Activated CD4-positive, CD25-positive, alpha-beta regulatory T cell treated with anti-CD3 and anti-CD28 coated beads, Interleukin-2, amount 50 U/mL, for 16 hours (primary cell): Measurements from ENCODE around the gene SHC2.
"Not testable (repeated sequence)": the region's sequence is repeated elsewhere in the genome, so short reads cannot be mapped to it uniquely, and the experiment has no call there.

Experiments
- DNase-seq: peaks from one replicate; pipeline ENCODE4 v3.0.0-alpha.2; 2020; ENCODE audit warnings: low read depth, low spot score

Gene SHC2

GRCh38 chr19:407511-408440 lies 53.1 kb downstream of the SHC2 start:
- DNase-seq, result no peak

- DNase-seq, result no peak
These were observed 53.8 kb downstream of the SHC2 start for GRCh38 chr19:406971-407510.

DNA sequence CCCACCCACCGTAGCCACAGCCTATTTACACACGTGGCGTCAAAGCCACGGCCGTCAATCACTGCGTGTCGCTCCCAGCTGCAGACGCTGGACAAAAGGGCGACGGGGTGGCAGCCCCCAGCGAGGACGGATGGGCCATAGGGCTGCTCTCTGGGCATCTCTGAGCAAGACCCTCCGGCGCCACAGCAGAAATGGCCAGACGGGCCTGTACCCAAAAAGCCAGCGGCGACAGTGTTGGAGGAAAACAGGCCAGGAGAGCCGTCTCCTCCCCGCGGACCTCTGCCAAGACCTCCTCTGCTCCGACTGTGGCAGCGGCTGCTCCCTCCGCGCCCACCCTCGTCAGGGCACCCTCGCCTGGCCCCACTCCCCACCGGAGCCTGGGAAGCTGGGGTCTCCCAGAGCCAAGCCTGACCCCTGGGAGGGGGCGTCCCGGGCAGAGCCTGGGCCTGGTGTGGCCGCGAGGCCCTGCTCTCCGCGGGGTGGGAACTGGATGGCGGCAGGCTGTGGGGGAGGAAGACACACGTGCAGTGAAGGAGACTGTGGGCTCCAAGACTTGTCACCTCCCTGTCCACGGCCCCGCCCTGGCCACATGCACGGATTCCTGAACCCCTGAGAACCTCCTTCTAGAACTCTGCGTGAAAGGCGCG lies 54.6 kb downstream of the SHC2 start:
- no peak for DNase-seq

- no peak for DNase-seq
These were observed 55.5 kb downstream of the SHC2 start for GRCh38 chr19:405121-405965.

GRCh38 chr19:403221-404027 lies 57.4 kb downstream of the SHC2 start:
- DNase-seq, result no peak

- DNase-seq, result no peak
These were observed 58.0 kb downstream of the SHC2 start for GRCh38 chr19:402786-403185.

- DNase-seq, result no peak
These were observed 58.8 kb downstream of the SHC2 start for GRCh38 chr19:401866-402511.

- no peak for DNase-seq
These were observed 59.6 kb downstream of the SHC2 start for GRCh38 chr19:400976-401865.

GRCh38 chr19:399370-399769 lies 61.5 kb downstream of the SHC2 start:
- no peak for DNase-seq

DNA sequence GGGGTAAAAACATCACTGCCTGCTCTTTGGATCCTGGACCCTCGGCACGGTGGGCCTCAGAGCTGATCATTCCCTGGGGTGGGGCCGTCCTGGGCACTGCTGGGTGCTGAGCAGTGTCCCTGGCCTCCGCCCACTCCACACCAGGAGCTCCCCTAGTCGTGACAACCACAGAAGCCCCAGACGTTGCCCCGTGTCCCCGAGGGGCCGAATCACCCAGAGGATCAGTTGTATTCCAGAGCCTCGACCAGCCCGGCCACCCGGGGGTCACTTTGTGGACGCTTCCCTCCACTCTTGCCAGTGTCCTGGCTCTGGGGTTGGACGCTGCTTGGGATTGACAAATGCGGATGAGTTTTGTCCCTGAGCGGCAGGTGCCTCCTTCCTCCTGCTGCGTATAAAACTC lies 62.1 kb downstream of the SHC2 start:
- no peak for DNase-seq

GRCh38 chr19:397941-398706 lies 62.7 kb downstream of the SHC2 start:
- DNase-seq, result no peak

DNA sequence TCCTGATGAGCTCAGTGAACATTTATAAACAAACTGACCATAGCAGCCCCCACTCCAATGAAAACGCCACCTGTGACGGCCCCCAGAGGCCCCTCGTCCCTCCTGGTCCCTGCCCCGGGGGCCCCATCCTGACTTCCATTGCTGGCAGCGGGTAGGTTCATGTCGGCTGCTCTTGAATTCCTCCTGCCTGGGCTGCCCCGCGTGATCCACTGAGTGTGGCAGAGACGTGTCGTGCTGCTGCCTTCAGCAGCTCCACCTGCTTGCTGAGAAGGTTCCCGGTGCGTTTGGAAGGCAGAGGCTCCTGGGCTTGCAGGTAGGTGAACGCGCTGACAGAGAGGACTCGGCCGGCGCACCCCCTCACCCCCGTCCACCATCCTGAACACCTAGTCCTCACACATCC lies 63.5 kb downstream of the SHC2 start:
- no peak for DNase-seq

DNA sequence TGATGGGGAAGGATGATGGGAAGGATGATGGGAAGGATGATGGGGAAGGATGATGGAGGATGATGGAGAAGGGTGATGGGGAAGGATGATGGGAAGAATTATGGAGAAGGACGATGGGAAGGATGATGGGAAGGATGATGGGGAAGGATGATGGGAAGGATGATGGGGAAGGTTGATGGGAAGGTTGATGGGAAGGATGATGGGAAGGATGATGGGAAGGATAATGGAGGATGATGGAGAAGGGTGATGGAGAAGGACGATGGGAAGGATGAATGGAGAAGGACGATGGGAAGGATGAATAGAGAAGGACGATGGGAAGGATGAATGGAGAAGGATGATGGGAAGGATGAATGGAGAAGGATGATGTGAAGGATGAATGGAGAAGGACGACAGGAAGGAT lies 65.4 kb downstream of the SHC2 start:
- DNase-seq, result no peak

- DNase-seq, result not testable (repeated sequence)
These were observed 66.0 kb downstream of the SHC2 start for GRCh38 chr19:394857-395256.

GRCh38 chr19:393560-393959 lies 67.3 kb downstream of the SHC2 start:
- not testable (repeated sequence) for DNase-seq

- no peak for DNase-seq
These were observed 68.4 kb downstream of the SHC2 start for GRCh38 chr19:392375-392970.

DNA sequence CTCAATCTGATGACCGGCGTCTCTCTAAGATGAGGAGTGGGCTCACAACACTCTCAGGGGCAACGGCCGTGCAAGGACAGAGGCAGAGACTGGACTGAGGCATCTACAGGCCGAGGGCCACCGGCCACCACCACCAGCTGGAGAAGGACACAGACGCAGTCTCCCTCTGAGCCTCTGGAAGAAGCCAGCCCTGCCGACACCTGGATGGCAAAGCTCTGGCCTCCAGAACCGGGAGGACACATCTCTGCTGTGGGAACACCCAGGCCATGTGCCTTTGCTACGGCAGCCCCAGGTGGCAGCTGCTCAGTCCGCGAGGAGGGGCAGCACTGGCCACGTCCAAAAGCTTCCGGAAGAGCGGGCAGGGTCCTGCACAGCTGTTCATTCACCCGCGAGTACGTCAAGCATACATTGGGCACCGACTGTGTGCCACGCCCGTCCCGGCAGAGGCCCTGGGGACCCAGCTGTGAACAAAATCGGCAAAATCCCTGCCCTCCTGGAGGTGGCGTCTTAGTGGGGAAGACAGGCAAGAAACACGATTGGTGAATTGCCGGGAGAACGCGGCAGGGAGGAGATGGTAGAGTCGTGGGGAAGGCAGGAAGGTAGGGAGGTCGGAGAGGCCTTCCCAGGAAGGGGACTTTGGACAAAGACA lies 69.0 kb downstream of the SHC2 start:
- no peak for DNase-seq

DNA sequence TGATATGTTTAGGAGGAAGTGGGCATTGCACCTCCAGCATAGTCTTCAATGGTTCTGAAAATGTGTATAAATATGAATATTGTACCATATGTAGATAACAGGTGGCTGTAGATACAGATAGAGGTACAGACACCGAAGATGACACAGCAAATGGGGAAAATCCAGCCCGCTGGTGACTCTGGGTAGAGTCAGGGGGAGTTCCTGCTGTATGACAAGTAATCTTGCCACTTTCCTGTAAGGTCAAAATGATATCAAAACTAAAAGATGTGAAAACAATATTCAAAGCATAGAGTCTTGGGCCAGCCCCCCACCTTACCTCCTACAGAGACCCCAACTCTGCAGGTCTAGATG lies 69.7 kb downstream of the SHC2 start:
- no peak for DNase-seq
